ENCODE results near the gene CSF3R. TPM values are rescaled to one million over a fixed set of nuclear protein-coding genes. Genes with fewer than 3 reads are reported as not detected.
A peak's percentile ranks its signal among the peaks of the same experiment; 100 is the strongest.

Gene CSF3R
- total and polyA plus RNA-seq, 2 donors from 2014 or later: 1.4 to 13.3 TPM

DNA sequence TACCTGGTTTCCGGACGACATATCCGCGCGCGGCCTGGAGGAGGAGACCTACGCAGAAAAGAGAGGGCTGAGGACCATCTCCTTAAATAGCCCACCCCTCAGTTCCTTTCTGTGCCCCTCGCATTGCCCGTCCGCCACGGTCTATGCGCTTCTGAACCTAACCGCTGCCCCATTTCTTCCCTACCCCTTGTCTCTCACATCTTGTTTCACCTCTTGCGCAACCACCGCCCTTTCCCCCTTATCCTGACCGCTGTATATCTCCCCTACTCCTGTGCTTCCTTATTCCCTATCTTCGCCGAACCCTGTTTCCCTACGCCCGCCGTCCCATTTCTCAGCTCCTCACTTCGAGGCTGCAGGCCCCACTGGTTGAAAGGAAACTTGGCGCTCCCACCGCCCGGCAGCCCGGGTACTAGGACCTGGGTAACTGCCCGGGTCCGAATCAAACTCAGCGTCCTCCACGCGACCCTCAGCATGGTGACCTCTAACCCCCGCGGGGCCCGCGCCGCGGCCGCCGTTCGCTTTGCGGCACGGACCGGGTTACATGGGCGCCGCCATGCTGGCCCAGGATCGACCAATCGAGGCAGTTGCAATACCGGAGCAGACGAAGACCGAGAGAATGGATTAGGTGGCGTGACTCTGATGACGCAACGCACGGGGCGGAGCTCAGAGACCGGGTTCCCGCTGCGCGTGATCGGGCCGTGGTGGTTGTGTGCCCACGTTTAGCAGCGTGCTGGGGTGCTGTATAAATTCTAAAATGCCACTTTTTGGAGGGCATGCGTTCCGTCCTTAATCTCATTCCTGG, 18.7 kb downstream of the CSF3R start, which contains the start of gene MRPS15:
MRPS15 (minus strand) TSS at position 582 of the 802 bp plus-strand sequence; CDS start at position 473, 109 bp downstream.
- H3K9ac ChIP-seq (ENCODE audit: low read length in 3 of 3): peak within 1 kb of the TSS; percentile 78 to 97 (median 95)
- peak; percentile 96 to 98 (median 98) for DNase-seq
- H3K9me3 ChIP-seq (ENCODE audit: control insufficient read depth in 2 of 3, insufficient read depth in 1 of 3, low read length in 3 of 3): no peaks in the 10 kb centered on the region
- H3K4me1 ChIP-seq (ENCODE audit: control insufficient read depth in 2 of 3, insufficient read depth in 2 of 3, low read depth in 1 of 3, low read length in 3 of 3): peaks cover 0 to 4% (median 3%) of the 10 kb centered on the region in 3 donors
- peak; percentile 11 for FAIRE-seq
- peak within 1 kb of the TSS; percentile 95 to 96 for H3K27ac ChIP-seq (ENCODE audit: low read depth in 2 of 2, low read length in 2 of 2)
- no peaks in the 10 kb centered on the region for H3K27me3 ChIP-seq (ENCODE audit: control insufficient read depth, insufficient read depth, low read length)
- H3K4me3 ChIP-seq (ENCODE audit: low read length in 3 of 3): peak within 1 kb of the TSS; percentile 91 to 97 (median 95)
- intact Hi-C loops (cut with DNase I): no loop called here
- H3K36me3 ChIP-seq (ENCODE audit: control insufficient read depth in 2 of 3, insufficient read depth in 3 of 3, low read length in 3 of 3): peaks cover 0 to 16% (median 12%) of the 10 kb centered on the region in 3 donors
- TF ChIP-seq, protein P1, sequence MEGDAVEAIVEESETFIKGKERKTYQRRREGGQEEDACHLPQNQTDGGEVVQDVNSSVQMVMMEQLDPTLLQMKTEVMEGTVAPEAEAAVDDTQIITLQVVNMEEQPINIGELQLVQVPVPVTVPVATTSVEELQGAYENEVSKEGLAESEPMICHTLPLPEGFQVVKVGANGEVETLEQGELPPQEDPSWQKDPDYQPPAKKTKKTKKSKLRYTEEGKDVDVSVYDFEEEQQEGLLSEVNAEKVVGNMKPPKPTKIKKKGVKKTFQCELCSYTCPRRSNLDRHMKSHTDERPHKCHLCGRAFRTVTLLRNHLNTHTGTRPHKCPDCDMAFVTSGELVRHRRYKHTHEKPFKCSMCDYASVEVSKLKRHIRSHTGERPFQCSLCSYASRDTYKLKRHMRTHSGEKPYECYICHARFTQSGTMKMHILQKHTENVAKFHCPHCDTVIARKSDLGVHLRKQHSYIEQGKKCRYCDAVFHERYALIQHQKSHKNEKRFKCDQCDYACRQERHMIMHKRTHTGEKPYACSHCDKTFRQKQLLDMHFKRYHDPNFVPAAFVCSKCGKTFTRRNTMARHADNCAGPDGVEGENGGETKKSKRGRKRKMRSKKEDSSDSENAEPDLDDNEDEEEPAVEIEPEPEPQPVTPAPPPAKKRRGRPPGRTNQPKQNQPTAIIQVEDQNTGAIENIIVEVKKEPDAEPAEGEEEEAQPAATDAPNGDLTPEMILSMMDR (IDR thresholded peaks at IDR 0.05; ENCODE audit: borderline replicate concordance, extremely low read depth, insufficient read depth): no peak

DNA sequence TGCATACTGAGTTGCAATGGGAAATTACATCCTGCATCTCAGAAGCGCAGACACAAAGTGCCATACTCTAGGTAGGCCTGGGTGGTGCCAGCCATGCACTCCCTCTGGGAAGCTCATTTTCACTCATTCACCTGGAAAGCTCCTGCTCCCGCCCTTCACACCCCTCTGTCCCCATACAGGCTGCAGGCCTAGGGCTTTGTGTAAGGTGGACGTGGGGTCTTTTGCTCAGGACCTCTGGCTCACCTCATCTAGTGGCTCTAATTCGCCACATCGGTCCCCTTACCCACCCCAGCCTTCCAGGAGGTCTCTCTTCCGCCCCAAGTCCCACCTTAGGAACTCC, 19.3 kb downstream of the CSF3R start:
- Histone ChIP-seq H3K9me3 (ENCODE audit: control insufficient read depth in 2 of 3, insufficient read depth in 1 of 3, low read length in 3 of 3) (no peaks in the 10 kb centered on the region), H3K4me1 (ENCODE audit: control insufficient read depth in 2 of 3, insufficient read depth in 2 of 3, low read depth in 1 of 3, low read length in 3 of 3) (peaks cover 0 to 4% (median 3%) of the 10 kb centered on the region in 3 donors), H3K9ac (ENCODE audit: low read length in 3 of 3) (peak overlapping the region; percentile 20 to 97 (median 95)), H3K27me3 (ENCODE audit: control insufficient read depth, insufficient read depth, low read length) (no peaks in the 10 kb centered on the region), H3K4me3 (ENCODE audit: low read length in 3 of 3) (peak overlapping the region; percentile 91 to 97 (median 95)), H3K36me3 (ENCODE audit: control insufficient read depth in 2 of 3, insufficient read depth in 3 of 3, low read length in 3 of 3) (peaks cover 0 to 16% (median 14%) of the 10 kb centered on the region in 3 donors), H3K27ac (ENCODE audit: low read depth in 2 of 2, low read length in 2 of 2) (no peak overlapping the region)
- intact Hi-C loops (cut with DNase I): no loop called here
- no peak for FAIRE-seq
- TF ChIP-seq, protein P1 (IDR thresholded peaks at IDR 0.05; ENCODE audit: borderline replicate concordance, extremely low read depth, insufficient read depth): no peak
- DNase-seq: peak in 1 of 5 donors; percentile 17

DNA sequence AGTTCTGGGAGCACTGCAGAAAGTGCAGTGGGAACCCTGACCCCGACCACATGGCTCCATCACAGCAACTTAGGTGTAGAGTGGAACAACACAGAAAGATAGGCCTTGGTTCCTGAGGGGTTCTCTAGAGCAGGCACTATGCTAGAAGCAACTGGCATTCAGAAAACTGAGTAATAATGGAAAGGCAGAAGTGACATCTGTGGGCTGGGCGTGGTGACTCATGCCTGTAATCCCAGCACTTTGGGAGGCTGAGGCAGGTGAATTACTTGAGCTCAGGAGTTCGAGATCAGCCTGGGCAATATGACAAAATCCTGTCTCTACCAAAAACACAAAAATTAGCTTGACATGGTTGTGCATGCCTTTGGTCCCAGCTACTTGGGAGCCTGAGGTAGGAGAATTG, 23.8 kb downstream of the CSF3R start:
- no peak for DNase-seq
- Histone ChIP-seq H3K9ac (ENCODE audit: low read length in 3 of 3) (no peak overlapping the region), H3K27ac (ENCODE audit: low read depth in 2 of 2, low read length in 2 of 2) (no peak overlapping the region), H3K9me3 (ENCODE audit: control insufficient read depth in 2 of 3, insufficient read depth in 1 of 3, low read length in 3 of 3) (no peaks in the 10 kb centered on the region), H3K27me3 (ENCODE audit: control insufficient read depth, insufficient read depth, low read length) (no peaks in the 10 kb centered on the region), H3K4me3 (ENCODE audit: low read length in 3 of 3) (no peak overlapping the region), H3K4me1 (ENCODE audit: control insufficient read depth in 2 of 3, insufficient read depth in 2 of 3, low read depth in 1 of 3, low read length in 3 of 3) (peaks cover 0 to 4% (median 3%) of the 10 kb centered on the region in 3 donors), H3K36me3 (ENCODE audit: control insufficient read depth in 2 of 3, insufficient read depth in 3 of 3, low read length in 3 of 3) (peaks cover 6 to 46% (median 35%) of the 10 kb centered on the region in 3 donors)
- intact Hi-C loops (cut with DNase I): no loop called here
- TF ChIP-seq, protein P1 (IDR thresholded peaks at IDR 0.05; ENCODE audit: borderline replicate concordance, extremely low read depth, insufficient read depth): no peak
- FAIRE-seq: no peak

Data from kidney (tissue), 14 donors.